ENCODE measurements around the gene LRRC14B. TPM values are rescaled to one million over a fixed set of nuclear protein-coding genes. Genes with fewer than 3 reads are reported as not detected.
"Not testable (repeated sequence)": the region's sequence is repeated elsewhere in the genome, so short reads cannot be mapped to it uniquely, and the experiment has no call there.

The LRRC14B gene
- total RNA-seq, 1 donor from 2014 or later, result 74.9 TPM

DNA sequence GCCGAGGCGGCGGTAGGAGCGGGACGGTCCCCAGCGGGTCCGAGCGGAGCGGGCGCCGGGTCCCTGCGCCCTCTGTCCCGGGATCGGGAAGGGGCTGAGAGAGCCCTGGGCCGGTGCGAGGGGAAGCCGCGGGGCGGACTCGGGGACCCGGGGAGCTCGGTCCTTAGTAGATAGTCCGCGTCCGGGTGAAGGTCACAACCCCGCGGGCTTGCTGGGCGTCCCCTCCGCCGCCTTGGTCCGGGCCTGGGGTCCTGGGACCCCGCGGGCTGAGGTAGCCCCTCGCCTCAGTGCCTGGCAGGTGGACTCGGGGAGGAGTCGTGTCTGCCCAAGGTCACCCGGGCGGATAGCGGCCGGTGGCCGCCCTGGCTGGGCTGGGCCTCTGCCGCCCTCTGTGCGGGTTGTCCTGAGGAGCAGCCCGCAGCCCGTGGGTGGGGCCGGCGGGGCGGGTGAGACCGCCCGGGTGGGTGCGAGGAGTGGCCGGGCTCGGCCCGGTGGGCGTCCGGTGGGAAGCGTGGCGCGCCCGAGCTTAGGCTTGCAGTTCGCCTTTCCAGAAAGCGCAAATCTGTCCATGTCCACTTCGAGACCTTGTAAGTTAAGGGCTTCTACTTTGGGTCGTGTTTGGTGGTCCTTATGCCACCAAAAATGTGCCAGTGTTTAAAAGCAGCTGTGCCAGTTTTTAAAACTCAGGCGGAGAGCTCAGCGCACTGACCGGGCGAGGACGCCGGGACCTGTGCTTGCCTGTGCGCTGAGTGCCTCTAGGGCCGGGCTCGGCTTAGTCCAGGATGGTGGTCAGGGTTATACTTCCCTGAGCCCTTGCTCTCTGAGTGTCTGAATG lies 27.4 kb downstream of the LRRC14B start:
- peak; percentile 88 for DNase-seq (ENCODE audit: missing footprints)
- intact Hi-C loops (cut with DNase I), result loop anchor here (2.0 to 5.0 kb wide), 2 partner anchors 28 to 254 kb away; partner anchors contain the start of gene LRRC14B
- ATAC-seq, result peak; percentile 69

DNA sequence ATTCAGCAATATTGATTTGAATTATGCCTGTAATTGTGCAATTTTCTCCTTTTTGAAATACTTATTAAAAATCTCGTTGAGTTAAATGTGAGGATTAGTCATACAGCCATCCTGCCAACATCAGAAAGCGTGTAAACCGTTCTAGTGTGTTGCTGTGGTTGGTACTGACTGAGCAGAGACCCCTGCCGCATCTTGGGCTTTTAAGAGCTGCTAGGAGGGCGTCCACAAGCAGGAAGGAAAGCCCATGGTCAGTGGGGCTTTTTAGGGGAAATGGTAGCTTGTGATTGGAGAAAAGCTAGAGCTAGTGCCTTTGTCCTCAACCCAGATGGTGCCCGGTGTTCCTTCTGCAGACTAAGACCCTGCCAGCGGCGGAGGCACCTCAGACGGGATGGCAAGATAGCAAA lies 28.2 kb downstream of the LRRC14B start:
- intact Hi-C loops (cut with DNase I), result loop anchor here (2.0 to 5.0 kb wide), 2 partner anchors 29 to 253 kb away; partner anchors contain the start of gene LRRC14B
- no peak for DNase-seq (ENCODE audit: missing footprints)
- no peak for ATAC-seq

DNA sequence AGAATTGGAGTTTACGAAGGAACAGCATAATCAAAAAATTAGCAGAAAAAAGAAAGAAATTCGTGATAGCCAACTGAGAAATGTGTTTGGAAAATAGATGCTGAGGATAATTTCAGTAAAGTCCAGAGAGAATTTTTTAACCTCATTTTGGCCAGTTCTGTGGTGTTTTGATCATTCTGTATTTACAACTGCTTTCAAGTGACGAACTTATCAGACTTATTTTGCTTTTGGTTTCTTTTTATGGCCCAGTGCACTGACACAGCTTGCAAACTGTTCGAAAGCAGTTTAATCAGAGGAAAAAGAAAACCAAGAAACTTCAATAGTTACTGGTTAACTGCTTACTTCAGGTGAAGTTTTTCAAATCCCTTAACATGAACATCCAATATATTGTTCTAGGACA lies 28.7 kb downstream of the LRRC14B start:
- DNase-seq (ENCODE audit: missing footprints) (no peak), ATAC-seq (no peak)
- intact Hi-C loops (cut with DNase I), result loop anchor here (2.0 to 5.0 kb wide), 2 partner anchors 29 to 252 kb away; partner anchors contain the start of gene LRRC14B

DNA sequence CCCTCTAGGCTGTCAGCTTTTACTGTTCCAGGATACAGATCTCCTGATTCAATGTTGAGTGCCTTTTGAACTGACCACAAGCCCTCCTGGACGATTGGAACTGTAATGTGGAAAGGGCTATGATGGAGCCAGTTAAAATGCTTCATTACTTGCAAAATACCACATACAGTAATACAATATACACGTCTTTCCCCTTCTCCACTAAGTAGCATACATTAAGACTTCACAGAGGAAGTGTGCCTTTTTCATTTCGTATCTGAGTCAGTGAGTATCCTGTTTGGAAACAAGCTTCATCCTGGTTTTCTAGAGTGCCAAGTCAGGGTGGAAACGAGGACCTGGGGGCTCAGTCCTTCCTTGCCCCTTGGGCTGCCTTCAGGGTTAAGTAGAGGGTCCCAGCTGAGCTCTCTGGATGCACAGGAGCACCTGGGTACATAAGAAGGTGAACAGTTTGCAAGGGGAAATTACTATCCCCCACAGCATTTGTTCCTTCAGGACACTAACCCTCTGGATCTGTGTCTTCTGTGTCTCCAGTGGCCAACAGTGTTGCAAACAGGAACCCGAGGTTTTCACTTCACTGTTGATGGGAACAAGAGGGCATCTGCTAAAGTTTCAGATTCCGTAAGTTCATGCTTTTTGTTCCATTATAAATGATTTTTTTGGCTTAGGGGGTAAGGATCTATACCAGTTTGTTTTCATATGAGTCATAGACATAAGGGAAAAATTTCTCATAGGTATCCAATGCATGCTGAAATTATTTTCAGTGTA lies 31.8 kb downstream of the LRRC14B start:
- intact Hi-C loops (cut with DNase I); ATAC-seq; DNase-seq (ENCODE audit: missing footprints): not testable (repeated sequence)

DNA sequence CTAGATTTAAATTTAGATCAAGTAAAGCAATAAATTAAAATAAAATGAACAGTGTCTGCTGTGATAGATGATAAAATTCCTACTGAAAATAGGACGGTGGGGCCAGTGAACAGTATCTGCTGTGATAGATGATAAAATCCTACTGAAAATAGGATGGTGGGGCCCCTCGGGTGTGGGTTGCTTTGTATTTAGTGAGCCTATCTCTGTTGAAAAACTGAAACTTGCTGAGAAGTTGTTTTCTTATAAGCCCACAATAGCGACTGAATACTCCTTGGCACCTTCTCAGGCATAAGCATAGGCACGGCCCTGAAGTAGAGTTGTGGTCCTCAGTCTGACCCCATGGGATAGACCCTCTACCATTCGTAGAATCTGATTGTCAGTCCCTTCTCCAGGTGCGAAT lies 32.5 kb downstream of the LRRC14B start:
- ATAC-seq, result no peak
- intact Hi-C loops (cut with DNase I), result no loop called here
- DNase-seq (ENCODE audit: missing footprints), result no peak

DNA sequence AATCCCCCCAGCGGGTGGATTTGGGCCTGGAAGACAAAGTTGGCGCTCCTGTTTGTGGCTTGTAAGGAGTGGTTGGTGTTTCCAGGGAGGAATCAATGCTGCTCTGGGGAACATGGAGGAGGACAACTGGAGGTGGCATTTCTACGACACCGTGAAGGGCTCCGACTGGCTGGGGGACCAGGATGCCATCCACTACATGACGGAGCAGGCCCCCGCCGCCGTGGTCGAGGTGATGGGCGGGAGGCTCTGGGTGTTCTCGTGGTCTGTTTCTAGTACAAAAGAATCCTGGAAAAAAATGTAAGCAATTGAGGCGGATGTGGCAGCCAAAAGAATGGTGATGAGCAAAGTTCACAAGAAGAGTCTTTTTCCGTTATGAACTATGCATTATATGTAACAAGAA lies 34.0 kb downstream of the LRRC14B start:
- no peak for ATAC-seq
- no peak for DNase-seq (ENCODE audit: missing footprints)
- intact Hi-C loops (cut with DNase I), result no loop called here

DNA sequence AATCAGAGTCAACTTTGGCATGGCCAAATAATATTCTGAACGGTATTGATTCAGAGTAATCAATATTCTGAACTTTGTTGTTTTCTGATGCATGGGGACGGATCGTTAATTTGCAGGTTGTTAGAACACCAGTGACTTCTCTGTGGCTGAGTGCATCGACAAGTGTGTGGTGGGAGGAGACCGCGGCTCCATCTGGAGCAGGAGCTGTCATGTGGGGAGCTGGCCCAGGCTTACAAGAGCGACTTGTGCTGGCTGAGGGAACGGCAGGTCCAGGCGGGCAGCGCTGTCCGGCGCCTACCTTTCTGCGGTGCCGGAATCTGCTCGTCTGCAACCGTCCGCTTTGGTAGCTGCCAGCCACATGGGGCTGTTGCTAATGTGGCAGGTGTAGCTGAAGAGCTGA lies 36.1 kb downstream of the LRRC14B start:
- intact Hi-C loops (cut with DNase I); DNase-seq (ENCODE audit: missing footprints); ATAC-seq: not testable (repeated sequence)

DNA sequence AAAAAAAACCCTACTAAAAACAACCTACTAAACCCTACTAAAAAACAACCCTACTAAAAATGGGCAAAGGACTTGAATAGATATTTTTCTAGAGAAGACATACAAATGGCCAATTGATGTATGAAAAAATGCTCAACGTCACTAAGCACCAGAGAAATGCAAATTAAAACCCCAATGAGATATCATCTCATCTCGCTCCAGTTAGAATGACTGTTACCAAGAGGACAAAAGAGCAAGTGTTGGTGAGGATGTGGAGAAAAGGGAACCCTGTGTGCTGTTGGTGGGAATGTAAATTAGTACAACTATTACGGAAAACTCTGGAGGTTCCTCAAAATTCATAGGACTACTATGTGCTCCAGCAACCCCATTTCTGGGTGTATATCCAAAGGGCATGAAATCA lies 37.6 kb downstream of the LRRC14B start:
- no peak for ATAC-seq
- no peak for DNase-seq (ENCODE audit: missing footprints)
- intact Hi-C loops (cut with DNase I), result no loop called here

DNA sequence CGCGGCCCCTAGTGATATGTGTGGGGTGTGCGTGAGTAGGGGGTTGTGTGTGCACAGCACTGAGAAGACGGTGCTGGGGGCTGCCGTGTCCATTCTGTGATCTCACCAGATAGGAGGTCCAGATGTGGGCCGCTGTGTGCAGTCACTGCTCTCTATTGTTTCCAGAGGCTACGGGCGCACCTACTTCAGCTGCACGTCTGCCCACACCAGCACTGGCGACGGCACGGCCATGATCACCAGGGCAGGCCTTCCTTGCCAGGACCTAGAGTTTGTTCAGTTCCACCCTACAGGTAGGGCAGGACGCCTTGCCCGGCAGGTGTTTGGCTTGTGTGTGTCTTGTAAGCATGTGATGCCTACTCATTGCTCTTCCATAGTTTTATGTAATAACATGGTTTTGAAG lies 39.4 kb downstream of the LRRC14B start:
- intact Hi-C loops (cut with DNase I), result no loop called here
- no peak for ATAC-seq

DNA sequence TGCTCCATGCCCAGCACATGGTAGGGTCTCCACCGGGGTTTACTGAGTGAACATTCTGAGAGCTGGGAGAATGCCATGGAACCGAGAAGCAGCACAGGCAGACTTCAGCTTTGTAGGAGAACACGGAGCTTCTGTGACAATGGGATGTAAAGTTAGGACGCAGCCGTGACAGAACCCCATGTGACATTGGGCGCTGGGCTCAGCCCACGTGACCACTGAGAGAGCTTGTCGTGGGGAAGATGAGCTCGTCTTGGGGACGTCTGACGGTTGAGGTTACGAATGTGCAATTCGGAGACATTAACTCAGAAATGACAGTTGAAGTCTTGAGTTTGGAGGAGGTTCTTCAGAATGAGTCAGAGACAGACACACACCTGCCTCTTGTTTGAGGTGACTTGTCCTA lies 40.4 kb downstream of the LRRC14B start:
- intact Hi-C loops (cut with DNase I), result no loop called here
- DNase-seq (ENCODE audit: missing footprints), result no peak
- ATAC-seq, result no peak

More for the DNA sequence above, 39.4 kb downstream of the LRRC14B start:
- DNase-seq (ENCODE audit: missing footprints), result no peak

DNA sequence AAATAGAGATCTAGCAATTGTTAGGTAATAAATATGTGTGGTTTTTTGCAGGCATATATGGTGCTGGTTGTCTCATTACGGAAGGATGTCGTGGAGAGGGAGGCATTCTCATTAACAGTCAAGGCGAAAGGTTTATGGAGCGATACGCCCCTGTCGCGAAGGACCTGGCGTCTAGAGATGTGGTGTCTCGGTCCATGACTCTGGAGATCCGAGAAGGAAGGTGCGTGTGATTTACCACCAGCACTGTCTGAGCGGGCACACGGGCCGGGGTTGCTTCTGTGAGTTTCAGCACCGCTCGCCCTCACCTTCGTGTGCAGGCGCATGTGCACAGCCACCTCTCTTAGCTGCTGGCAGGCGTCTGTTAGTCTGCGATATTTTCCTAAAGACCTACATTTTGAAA lies 42.1 kb downstream of the LRRC14B start:
- intact Hi-C loops (cut with DNase I); DNase-seq (ENCODE audit: missing footprints); ATAC-seq: not testable (repeated sequence)

DNA sequence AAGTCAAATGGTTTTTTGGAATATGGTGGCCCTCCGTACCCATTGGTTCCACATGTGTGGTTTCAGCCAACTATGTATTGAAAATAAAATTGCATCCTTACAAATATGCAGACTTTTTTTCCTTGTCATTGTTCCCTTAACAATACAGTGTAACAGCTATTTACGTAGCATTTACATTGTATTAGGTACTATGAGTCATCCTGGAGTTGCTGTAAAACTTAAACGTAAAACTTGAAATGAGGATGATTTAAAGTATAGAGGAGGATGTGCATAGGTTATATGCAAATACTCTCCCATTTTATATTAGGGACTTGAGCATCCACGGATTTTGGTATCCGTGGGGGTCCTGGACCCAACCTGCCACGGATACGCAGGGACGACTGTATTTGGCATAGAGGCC lies 43.2 kb downstream of the LRRC14B start:
- intact Hi-C loops (cut with DNase I), result no loop called here
- ATAC-seq (no peak), DNase-seq (ENCODE audit: missing footprints) (no peak)

DNA sequence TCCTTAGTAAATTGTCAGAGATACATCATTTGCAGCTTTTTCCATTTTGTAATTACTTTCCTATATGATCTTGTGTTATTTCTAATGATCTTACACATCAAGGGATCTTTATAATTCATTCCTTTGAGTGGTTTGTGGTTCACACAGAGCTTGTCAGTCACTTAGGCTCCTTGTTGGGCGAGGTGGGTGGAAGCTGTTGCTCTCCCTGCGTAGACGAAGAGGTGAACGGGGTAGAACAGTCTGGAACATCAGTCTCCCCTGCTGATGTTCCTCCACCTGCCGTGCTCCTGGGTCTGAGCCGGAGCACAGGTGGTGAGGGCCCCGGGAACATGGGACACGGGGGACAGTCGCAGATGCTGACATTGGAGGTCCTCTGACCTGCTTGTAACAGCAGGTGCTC lies 44.2 kb downstream of the LRRC14B start:
- DNase-seq (ENCODE audit: missing footprints), result not testable (repeated sequence)

DNA sequence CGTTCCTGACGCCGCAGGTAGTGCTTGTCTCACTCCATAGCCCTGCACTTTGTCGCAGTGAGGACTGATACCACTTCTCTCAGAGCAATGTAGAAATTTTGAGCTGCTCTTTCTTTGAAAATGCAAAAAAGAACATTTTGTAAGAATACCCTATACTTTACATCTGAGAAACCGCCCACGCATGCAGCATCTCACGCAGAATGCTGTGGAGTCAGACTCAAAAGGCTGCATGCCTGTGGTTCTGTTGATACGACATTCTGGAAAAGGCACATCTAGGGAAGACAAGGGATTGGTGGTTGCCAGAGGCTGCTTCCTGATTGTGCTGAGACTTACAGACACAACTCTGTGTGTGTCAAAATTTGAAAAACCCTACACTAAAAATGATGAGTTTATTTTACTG lies 46.6 kb downstream of the LRRC14B start:
- DNase-seq (ENCODE audit: missing footprints); ATAC-seq; intact Hi-C loops (cut with DNase I): not testable (repeated sequence)

More for the DNA sequence above, 44.2 kb downstream of the LRRC14B start:
- intact Hi-C loops (cut with DNase I); ATAC-seq: not testable (repeated sequence)

DNA sequence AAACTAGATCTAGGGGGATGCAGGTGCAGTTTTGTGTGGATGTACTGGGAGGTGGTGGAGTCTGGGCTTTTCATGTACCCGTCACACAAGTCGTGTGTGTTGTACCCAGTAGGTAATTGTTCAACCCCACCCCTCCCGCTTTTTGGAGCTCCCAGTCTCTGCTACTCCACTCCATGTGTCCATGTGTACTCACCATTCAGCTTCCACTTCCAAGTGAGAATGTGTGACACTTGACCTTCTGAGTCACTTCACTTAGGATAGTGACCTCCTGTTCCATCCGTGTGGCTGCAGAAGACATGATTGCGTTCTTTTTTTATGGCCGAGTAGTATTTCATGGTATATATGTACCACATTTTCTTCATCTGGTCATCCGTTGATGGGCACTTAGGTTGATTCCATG lies 49.3 kb downstream of the LRRC14B start:
- ATAC-seq; intact Hi-C loops (cut with DNase I); DNase-seq (ENCODE audit: missing footprints): not testable (repeated sequence)

DNA sequence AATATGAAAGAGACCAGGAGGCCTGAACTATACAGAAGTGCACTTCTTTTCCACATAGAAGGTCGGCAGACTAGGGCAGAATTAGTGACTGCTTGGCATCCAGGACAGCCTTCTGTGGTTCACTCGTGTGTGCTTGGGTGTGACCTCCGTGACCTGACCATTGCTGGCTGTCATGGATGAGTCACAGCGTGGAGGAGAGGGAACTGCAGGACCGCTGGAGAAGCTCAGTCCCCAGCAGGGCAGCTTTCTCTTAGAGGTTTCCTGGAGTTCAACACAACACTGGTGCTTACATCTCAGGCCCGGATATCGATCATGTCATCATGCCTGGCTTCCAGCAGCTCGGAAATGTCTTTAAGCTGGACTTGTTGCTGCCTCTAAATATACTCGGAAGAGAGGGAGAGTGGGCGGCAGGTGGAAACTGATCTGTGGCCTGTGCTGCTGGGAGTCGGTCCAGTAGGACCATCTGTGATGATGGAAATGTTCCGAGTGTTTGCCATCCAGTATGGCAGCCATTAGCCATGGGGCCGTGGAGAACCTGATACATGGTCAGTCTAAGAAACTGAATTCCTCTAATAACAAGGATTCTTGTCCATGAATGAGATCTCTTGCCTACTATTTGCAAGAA lies 49.9 kb downstream of the LRRC14B start:
- DNase-seq (ENCODE audit: missing footprints); intact Hi-C loops (cut with DNase I): not testable (repeated sequence)
- ATAC-seq, result peak; percentile 57

DNA sequence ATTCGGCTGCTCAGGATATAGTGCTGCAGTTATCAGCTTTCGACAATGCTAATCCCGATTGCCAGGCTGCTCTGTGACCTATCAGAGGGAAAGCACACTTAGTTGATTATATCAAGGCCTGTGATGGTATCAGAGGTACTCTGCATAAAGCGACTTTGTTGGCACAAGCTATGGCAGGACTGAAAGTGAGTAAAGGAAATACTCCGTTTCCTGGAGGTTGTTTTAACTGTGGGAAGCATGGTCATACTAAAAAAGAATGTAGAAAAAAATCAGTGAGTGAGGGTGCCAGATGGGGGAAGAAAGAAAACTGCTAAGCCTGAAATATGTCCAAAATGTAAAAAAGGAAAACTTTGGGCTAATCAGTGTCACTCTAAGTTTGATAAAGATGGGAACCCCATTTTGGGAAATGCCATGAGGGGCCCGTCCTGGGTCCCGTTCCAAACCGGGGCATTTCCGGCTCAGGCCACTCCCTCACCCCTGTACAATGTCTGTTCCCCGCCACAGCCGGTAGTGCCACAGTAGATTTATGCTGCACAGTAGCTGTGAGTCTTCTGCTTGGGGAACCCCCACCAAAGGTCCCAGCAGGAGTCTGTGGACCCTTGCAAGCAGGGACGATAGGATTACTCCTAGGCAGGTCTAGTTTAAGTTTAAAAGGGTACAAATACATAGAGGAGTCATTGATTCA lies 52.5 kb downstream of the LRRC14B start:
- intact Hi-C loops (cut with DNase I); DNase-seq (ENCODE audit: missing footprints); ATAC-seq: not testable (repeated sequence)

DNA sequence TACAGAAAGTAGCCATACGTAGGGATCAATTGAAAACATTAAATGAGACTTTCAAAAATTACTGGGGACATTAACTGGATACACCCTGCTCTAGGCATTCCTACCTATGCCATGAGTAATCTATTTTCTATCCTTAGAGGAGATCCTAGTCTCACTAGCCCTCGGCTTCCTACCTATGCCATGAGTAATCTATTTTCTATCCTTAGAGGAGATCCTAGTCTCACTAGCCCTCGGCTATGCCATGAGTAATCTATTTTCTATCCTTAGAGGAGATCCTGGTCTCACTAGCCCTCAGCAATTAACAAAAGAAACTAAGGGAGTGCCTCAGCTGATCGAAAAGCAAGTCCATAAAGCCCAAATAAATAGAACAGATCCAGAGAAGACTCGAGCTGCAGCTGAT lies 54.4 kb downstream of the LRRC14B start:
- intact Hi-C loops (cut with DNase I); DNase-seq (ENCODE audit: missing footprints); ATAC-seq: not testable (repeated sequence)
